K562 (cell line): ENCODE results near the gene BORCS5. TPM values are rescaled to one million over a fixed set of nuclear protein-coding genes. Genes with fewer than 3 reads are reported as not detected.

Source experiments
- ATAC-seq: fragments of 200-7000 bp; cut with Tn5 transposase; 3 replicates; pipeline ENCODE4 v1.9.1; 2020; ENCODE audit warnings: moderate library complexity
- BruUV-seq: library from RNA; stranded (reverse); fragments of 400-500 nt; replicated peaks from 2 replicates; lab custom pipeline; 2021; lab: Mats Ljungman, UMichigan
- CTCF ChIA-PET: fragments of 300-600 bp; formaldehyde crosslinking; extraction: SDS; loops from one replicate; lab custom pipeline; 2021; ENCODE audit warnings: low intra/inter-chr PET ratio; lab: Yijun Ruan, JAX
- POLR2A ChIA-PET: fragments of 300-600, 350-650 bp; sonication (Branson Sonifier 250); formaldehyde crosslinking; extraction: SDS; loops from one replicate; lab custom pipeline; 2021; ENCODE audit warnings: antibody characterized with exemption, inconsistent platforms; lab: Yijun Ruan, JAX
- DNase-seq, 4 experiments: peaks; one replicate each; pipeline versions ENCODE4 v3.0.0 to v3.0.0-alpha.2; 2011 to 2018; ENCODE audit warnings: low spot score in 3 of 4, mixed read lengths in 3 of 4; ENCODE audit errors: extremely low read depth in 1 of 4
- FAIRE-seq: peaks from 2 replicates; lab custom pipeline; 2011; peaks lifted over from hg19 to GRCh38; lab: Jason Lieb, UNC
- H2AFZ ChIP-seq: 2 replicates; pipeline ENCODE4 v1.6.0; 2011; ENCODE audit warnings: low read depth, low read length, control low read depth, inconsistent platforms
- H3K27ac ChIP-seq: fragments of 200-600 bp; 3 replicates; pipeline ENCODE4 v1.8.0; 2011; ENCODE audit warnings: low read depth, mild to moderate bottlenecking, control low read depth, inconsistent platforms, low read length, moderate library complexity, mixed read lengths; ENCODE audit errors: extremely low read depth
- H3K27me3 ChIP-seq, 2 experiments: fragments of 300-600 bp in 1 of 2; 2 replicates in 1 of 2; 3 replicates in 1 of 2; pipeline versions ENCODE4 v1.6.0 to v1.8.0; 2011; ENCODE audit warnings: inconsistent platforms in 2 of 2, low read length in 2 of 2, mild to moderate bottlenecking in 1 of 2, mixed read lengths in 1 of 2, moderate library complexity in 1 of 2; ENCODE audit not compliant: control insufficient read depth in 2 of 2, insufficient read depth in 2 of 2
- H3K36me3 ChIP-seq: fragments of 300-600 bp; 3 replicates; pipeline ENCODE4 v1.8.0; 2011; ENCODE audit warnings: mild to moderate bottlenecking, low read length, inconsistent platforms; ENCODE audit not compliant: control insufficient read depth, insufficient read depth
- H3K4me1 ChIP-seq, 2 experiments: fragments of 200-600 bp in 1 of 2; replicated peaks in 1 of 2; 2 replicates in 1 of 2; 3 replicates in 1 of 2; pipeline versions ENCODE4 v1.5.1 to v1.8.0; 2011; ENCODE audit warnings: inconsistent platforms in 2 of 2, low read length in 2 of 2, mild to moderate bottlenecking in 1 of 2, mixed read lengths in 1 of 2, moderate library complexity in 1 of 2; ENCODE audit not compliant: control insufficient read depth in 2 of 2, insufficient read depth in 2 of 2
- H3K4me2 ChIP-seq: 2 replicates; pipeline ENCODE4 v1.6.1; 2011; ENCODE audit warnings: low read length, control low read depth, inconsistent platforms, mixed read lengths; ENCODE audit not compliant: insufficient read depth
- H3K4me3 ChIP-seq: fragments of 200-600 bp; sonication (generic), shearing (Covaris generic); 2 replicates; pipeline ENCODE4 v1.5.1; 2016; ENCODE audit warnings: control low read depth, inconsistent platforms
- H3K79me2 ChIP-seq: fragments of 200-600 bp; 3 replicates; pipeline ENCODE4 v1.8.0; 2011; ENCODE audit warnings: low read length, inconsistent platforms; ENCODE audit not compliant: control insufficient read depth, insufficient read depth
- H3K9ac ChIP-seq, 2 experiments: 2 replicates each; pipeline versions ENCODE4 v1.6.0 to v1.6.1; 2011; ENCODE audit warnings: low read depth in 2 of 2, low read length in 2 of 2, control low read depth in 1 of 2, inconsistent platforms in 1 of 2, mild to moderate bottlenecking in 1 of 2, mixed read lengths in 1 of 2; ENCODE audit not compliant: insufficient read depth in 1 of 2
- H3K9me1 ChIP-seq: one replicate; pipeline ENCODE4 v1.6.0; 2011; ENCODE audit warnings: inconsistent platforms, mild to moderate bottlenecking, low read length, moderate library complexity; ENCODE audit not compliant: control insufficient read depth, insufficient read depth
- H3K9me3 ChIP-seq: replicated peaks from 2 replicates; pipeline ENCODE4 v1.5.1; 2011; ENCODE audit warnings: low read depth, low read length, inconsistent platforms; ENCODE audit not compliant: control insufficient read depth, insufficient read depth
- H4K20me1 ChIP-seq: replicated peaks from 2 replicates; pipeline ENCODE4 v1.6.1; 2011; ENCODE audit warnings: low read length, inconsistent platforms, mixed read lengths; ENCODE audit not compliant: control insufficient read depth, insufficient read depth
- BRCA1 ChIP-seq, 2 experiments: fragments of 450-650 bp in 1 of 2; sonication (generic) in 1 of 2; formaldehyde crosslinking in 1 of 2; IDR thresholded peaks; 2 replicates each; pipeline versions ENCODE4 v1.5.0 to v1.6.1; 2017 to 2020; ENCODE audit warnings: mild to moderate bottlenecking in 1 of 2, missing genetic modification reagents in 1 of 2
- CTBP1 ChIP-seq: fragments of 450-650 bp; IDR thresholded peaks from 2 replicates; pipeline ENCODE4 v1.6.1; 2016; ENCODE audit warnings: borderline replicate concordance
- DNMT1 ChIP-seq: fragments of 450-650 bp; IDR thresholded peaks from 2 replicates; pipeline ENCODE4 v1.6.1; 2016; ENCODE audit warnings: antibody characterized with exemption, mild to moderate bottlenecking
- ERF ChIP-seq: fragments of 450-650 bp; formaldehyde crosslinking; IDR thresholded peaks from 2 replicates; pipeline ENCODE4 v1.4.0; 2020; ENCODE audit warnings: mild to moderate bottlenecking, mixed read lengths
- KDM1A ChIP-seq, 2 experiments: fragments of 450-650 bp; IDR thresholded peaks; 2 replicates each; pipeline ENCODE4 v1.6.1; 2016; ENCODE audit warnings: mild to moderate bottlenecking in 2 of 2
- MXD1 ChIP-seq: fragments of 250-450 bp; sonication (Bioruptor Pico); IDR thresholded peaks from 2 replicates; pipeline ENCODE4 v1.8.0; 2021; ENCODE audit warnings: borderline replicate concordance, mild to moderate bottlenecking, moderate library complexity; ENCODE audit not compliant: poor library complexity, severe bottlenecking
- NFYB ChIP-seq: IDR thresholded peaks from 2 replicates; pipeline ENCODE4 v1.6.1; 2011; ENCODE audit warnings: mild to moderate bottlenecking, moderate library complexity; ENCODE audit not compliant: insufficient read length; ENCODE audit errors: extremely low read depth
- NONO ChIP-seq, 2 experiments: fragments of 200-400 bp in 1 of 2; fragments of 450-650 bp in 1 of 2; formaldehyde crosslinking in 1 of 2; IDR thresholded peaks; 2 replicates each; pipeline ENCODE4 v1.6.1; 2017; ENCODE audit warnings: low read depth in 2 of 2, mild to moderate bottlenecking in 2 of 2, moderate library complexity in 2 of 2, low read length in 1 of 2
- POLR3A ChIP-seq: IDR thresholded peaks from 2 replicates; pipeline ENCODE4 v1.6.1; 2011; ENCODE audit warnings: borderline replicate concordance, mild to moderate bottlenecking, moderate library complexity; ENCODE audit not compliant: insufficient read length, insufficient read depth; ENCODE audit errors: extremely low read depth
- RB1 ChIP-seq: fragments of 450-650 bp; IDR thresholded peaks from 2 replicates; pipeline ENCODE4 v1.6.1; 2017; ENCODE audit warnings: low read depth, mild to moderate bottlenecking
- RBM25 ChIP-seq: fragments of 200-400 bp; formaldehyde crosslinking; IDR thresholded peaks from 2 replicates; pipeline ENCODE4 v1.6.1; 2018; ENCODE audit warnings: low read length, low read depth, moderate library complexity; ENCODE audit not compliant: severe bottlenecking
- RCOR1 ChIP-seq, 2 experiments: IDR thresholded peaks; 2 replicates each; pipeline ENCODE4 v1.6.1; 2012; ENCODE audit warnings: low read depth in 2 of 2, low read length in 2 of 2, borderline replicate concordance in 1 of 2, improper control_type of control experiment in 1 of 2
- RERE ChIP-seq: sonication (generic); formaldehyde crosslinking; IDR thresholded peaks from 2 replicates; pipeline ENCODE4 v1.8.0; 2023; ENCODE audit warnings: missing genetic modification reagents, mild to moderate bottlenecking, borderline replicate concordance
- SMAD3 ChIP-seq: fragments of 450-650 bp; formaldehyde crosslinking; conservative IDR thresholded peaks from 2 replicates; pipeline ENCODE4 v1.4.0; 2020; ENCODE audit warnings: mild to moderate bottlenecking
- THRAP3 ChIP-seq: fragments of 450-650 bp; IDR thresholded peaks from 2 replicates; pipeline ENCODE4 v1.6.1; 2016; ENCODE audit warnings: mild to moderate bottlenecking, inconsistent platforms, borderline replicate concordance
- ZNF583 ChIP-seq: fragments of 250-450 bp; sonication (Bioruptor Pico); IDR thresholded peaks from 2 replicates; pipeline ENCODE4 v1.4.0; 2020
- ZNF644 ChIP-seq: fragments of 200-800 bp; sonication (Bioruptor generic); IDR thresholded peaks from 2 replicates; pipeline ENCODE4 v1.6.1; 2016; ENCODE audit warnings: low read depth, missing genetic modification characterization, missing compliant biosample characterization
- WGBS: fragments of 100-300 bp; shearing (Covaris generic); methylation state at CpG from one replicate; pipeline ENCODE4 v1.1.6; 2016; ENCODE audit warnings: low coverage, mixed read lengths; ENCODE audit not compliant: insufficient coverage; ENCODE audit errors: missing lambda C conversion rate; 5-methylcytosine and 5-hydroxymethylcytosine counted together
- in situ Hi-C: fragments of 300-500 bp; cut with MboI; formaldehyde crosslinking; loops from 4 replicates; pipeline ENCODE4 v1.15.0; 2018; ENCODE audit warnings: inconsistent platforms, mixed read lengths
- intact Hi-C: fragments of 100-400 bp; cut with micrococcal nuclease; formaldehyde crosslinking; loops from 2 replicates; pipeline ENCODE4 v1.14.2; 2022
- polyA plus RNA-seq, 8 experiments: library from polyadenylated mRNA; depleted of rRNA in 4 of 8; stranded (reverse) in 5 of 8; unstranded in 3 of 8; fragments of >200 nt; fragmentation: Nextera tagmentation in 2 of 8; fragmentation: Illumina TruSeq in 1 of 8; extraction: Ambion mirVana in 2 of 8; extraction: Trizol in 1 of 8; gene quantifications; 2 replicates each; pipeline versions ENCODE4 v1.2.1 to v1.2.3, GENCODE V29; 2011 to 2014; ENCODE audit warnings: inconsistent platforms in 1 of 8, missing spikeins in 1 of 8
- total RNA-seq, 7 experiments: library from RNA; depleted of rRNA in 6 of 7; stranded (reverse); fragments of >200 nt in 6 of 7; fragmentation: Illumina TruSeq in 2 of 7; extraction: Trizol in 2 of 7; gene quantifications; 2 replicates each; pipeline versions ENCODE4 v1.2.1 to v1.2.3, GENCODE V29; 2011 to 2021; ENCODE audit warnings: low replicate concordance in 1 of 7

The BORCS5 gene
- total and polyA plus RNA-seq, 9 of the 15 experiments (the other 6 are each of a cell fraction or from before 2014, with no cell fraction given), result 0.31 to 12.4 (median 6.6) TPM

GRCh38 chr12:12358528-12358927, 1.6 kb downstream of the BORCS5 start:
- ChIA-PET POLR2A (interaction anchor here (0.5 to 1.3 kb wide), 5 partner anchors 9 to 95 kb away, joined by 3 to 4 read pairs (median 3); partner anchors contain the start of gene MANSC1), CTCF (no interaction called here)
- Histone ChIP-seq H3K36me3 (peaks cover 4% of the 10 kb centered on the region), H3K27ac (no peak overlapping the region; the same call in 2 of the 3 replicates), H3K4me1 (peaks cover 18 to 21% of the 10 kb centered on the region in 2 experiments; a peak in 4 of 5 replicates), H3K4me3 (peak overlapping the region; percentile 86), H2AFZ (peak overlapping the region; percentile 77; the same call in 1 of the 2 replicates), H3K4me2 (peak overlapping the region; percentile 93), H3K27me3 (no peaks in the 10 kb centered on the region), H3K9me1 (no peaks in the 10 kb centered on the region), H3K9me3 (0 out of 2 replicates have a peak, but pooled peaks cover 2% of the 10 kb centered on the region), H4K20me1 (no peaks in the 10 kb centered on the region), H3K9ac (peak overlapping the region in 1 of 2 experiments; percentile 91; a peak in 3 of 4 replicates), H3K79me2 (peaks cover 33% of the 10 kb centered on the region)
- DNase-seq (no peak), FAIRE-seq (no peak), ATAC-seq (no peak)
- 13% methylated on average over 4 of the region's 4 CpGs for WGBS
- intact Hi-C loops, result loop anchor here (10.0 kb wide), 1 partner anchor 356 kb away; the partner anchor contains the start of gene CDKN1B
- no TSS peak for BruUV-seq
- in situ Hi-C loops, result no loop called here
- TF ChIP-seq RCOR1 (IDR thresholded peaks at IDR 0.05; ENCODE audit: borderline replicate concordance in 1 of 2, low read depth in 2 of 2, low read length in 2 of 2) (no peak), THRAP3 (no peak), RBM25 (peak; percentile 84), CTBP1 (no peak), NONO (IDR thresholded peaks at IDR 0.05; ENCODE audit: low read depth in 2 of 2, low read length in 1 of 2) (no peak), KDM1A (IDR thresholded peaks at IDR 0.05) (peak in 1 of 2 experiments; percentile 43; a peak in 1 of 4 replicates), ZNF644 (tag) (no peak), MXD1 (no peak), POLR3A (no peak), NFYB (no peak), ERF (no peak), RB1 (no peak), RERE (CRISPR knock-in tag) (no peak), SMAD3 (CRISPR knock-in tag) (no peak), ZNF583 (no peak), DNMT1 (no peak), BRCA1 (IDR thresholded peaks at IDR 0.05) (no peak), BRCA1 (CRISPR knock-in tag; IDR thresholded peaks at IDR 0.05) (no peak)
